Mesenchymal stem cell (in vitro differentiated cells and primary cell): ENCODE measurements around the gene PGC.
A peak's percentile ranks its signal among the peaks of the same experiment; 100 is the strongest.

Experiments
- DNase-seq: peaks from one replicate; pipeline ENCODE4 v3.0.0-alpha.2; 2013
- H2AFZ ChIP-seq: one replicate; pipeline ENCODE4 v1.6.1; 2013; ENCODE audit warnings: low read depth, mild to moderate bottlenecking, control low read depth, inconsistent platforms, low read length, moderate library complexity
- H2AK5ac ChIP-seq: 2 replicates; pipeline ENCODE4 v1.6.1; 2013; ENCODE audit warnings: low read length, moderate library complexity, mild to moderate bottlenecking, inconsistent platforms; ENCODE audit not compliant: severe bottlenecking
- H2BK120ac ChIP-seq: one replicate; pipeline ENCODE4 v1.6.1; 2013; ENCODE audit warnings: low read depth, mild to moderate bottlenecking, inconsistent platforms, low read length, moderate library complexity
- H2BK12ac ChIP-seq, 2 experiments: one replicate each; pipeline ENCODE4 v1.6.1; 2013; ENCODE audit warnings: inconsistent platforms in 2 of 2, low read length in 2 of 2, mild to moderate bottlenecking in 2 of 2, moderate library complexity in 2 of 2, control low read depth in 1 of 2
- H2BK15ac ChIP-seq: one replicate; pipeline ENCODE4 v1.6.1; 2013; ENCODE audit warnings: mild to moderate bottlenecking, low read depth, inconsistent platforms; ENCODE audit not compliant: poor library complexity, severe bottlenecking
- H2BK5ac ChIP-seq: 2 replicates; pipeline ENCODE4 v1.6.1; 2013; ENCODE audit warnings: low read depth, mild to moderate bottlenecking, low read length, control low read depth, inconsistent platforms; ENCODE audit not compliant: poor library complexity, severe bottlenecking
- H3K14ac ChIP-seq, 2 experiments: one replicate each; pipeline ENCODE4 v1.6.1; 2013; ENCODE audit warnings: inconsistent platforms in 2 of 2, low read length in 2 of 2, control low read depth in 1 of 2, mild to moderate bottlenecking in 1 of 2, moderate library complexity in 1 of 2
- H3K18ac ChIP-seq, 2 experiments: one replicate each; pipeline ENCODE4 v1.6.1; 2013; ENCODE audit warnings: inconsistent platforms in 2 of 2, low read length in 2 of 2, control low read depth in 1 of 2, low read depth in 1 of 2, mild to moderate bottlenecking in 1 of 2
- H3K23ac ChIP-seq, 2 experiments: one replicate each; pipeline ENCODE4 v1.6.1; 2013; ENCODE audit warnings: inconsistent platforms in 2 of 2, low read length in 2 of 2, mild to moderate bottlenecking in 2 of 2, moderate library complexity in 2 of 2, control low read depth in 1 of 2
- H3K27ac ChIP-seq: 2 replicates; pipeline ENCODE4 v1.5.1; 2013; ENCODE audit warnings: mild to moderate bottlenecking, moderate library complexity, low read length, control low read depth, inconsistent platforms; ENCODE audit not compliant: poor library complexity, severe bottlenecking
- H3K27me3 ChIP-seq, 2 experiments: 2 replicates each; pipeline versions ENCODE4 v1.6.1 to v1.7.0; 2013; ENCODE audit warnings: low read length in 2 of 2, mild to moderate bottlenecking in 2 of 2, moderate library complexity in 2 of 2, control low read depth in 1 of 2, inconsistent platforms in 1 of 2; ENCODE audit not compliant: control insufficient read depth in 1 of 2, insufficient read depth in 1 of 2
- H3K36me3 ChIP-seq, 2 experiments: 2 replicates each; pipeline versions ENCODE4 v1.6.1 to v1.7.0; 2013; ENCODE audit warnings: low read length in 2 of 2, control low read depth in 1 of 2, inconsistent platforms in 1 of 2, low read depth in 1 of 2, mild to moderate bottlenecking in 1 of 2; ENCODE audit not compliant: insufficient read depth in 2 of 2, control insufficient read depth in 1 of 2
- H3K4ac ChIP-seq, 2 experiments: one replicate each; pipeline ENCODE4 v1.6.1; 2013; ENCODE audit warnings: inconsistent platforms in 2 of 2, low read length in 2 of 2, mild to moderate bottlenecking in 2 of 2, moderate library complexity in 2 of 2, control low read depth in 1 of 2, low read depth in 1 of 2
- H3K4me1 ChIP-seq: 2 replicates; pipeline ENCODE4 v1.6.1; 2013; ENCODE audit warnings: low read depth, low read length, control low read depth; ENCODE audit not compliant: control insufficient read depth, insufficient read depth
- H3K4me2 ChIP-seq: 2 replicates; pipeline ENCODE4 v1.6.1; 2013; ENCODE audit warnings: low read length, mild to moderate bottlenecking, inconsistent platforms; ENCODE audit not compliant: poor library complexity, severe bottlenecking
- H3K4me3 ChIP-seq, 2 experiments: 2 replicates each; pipeline versions ENCODE4 v1.5.1 to v1.7.0; 2013; ENCODE audit warnings: low read length in 2 of 2, mild to moderate bottlenecking in 2 of 2, control low read depth in 1 of 2, low read depth in 1 of 2; ENCODE audit not compliant: insufficient read depth in 1 of 2
- H3K79me1 ChIP-seq: replicated peaks from 2 replicates; pipeline ENCODE4 v1.6.1; 2013; ENCODE audit warnings: mild to moderate bottlenecking, control low read depth, low read length, inconsistent platforms; ENCODE audit not compliant: poor library complexity, severe bottlenecking
- H3K9ac ChIP-seq: 2 replicates; pipeline ENCODE4 v1.7.0; 2013; ENCODE audit warnings: mild to moderate bottlenecking, low read length, moderate library complexity
- H3K9me3 ChIP-seq: 2 replicates; pipeline ENCODE4 v1.7.0; 2013; ENCODE audit warnings: mild to moderate bottlenecking, low read length; ENCODE audit not compliant: control insufficient read depth
- H4K8ac ChIP-seq: one replicate; pipeline ENCODE4 v1.6.1; 2013; ENCODE audit warnings: inconsistent platforms, mild to moderate bottlenecking, low read length, moderate library complexity
- H4K91ac ChIP-seq: one replicate; pipeline ENCODE4 v1.6.1; 2013; ENCODE audit warnings: mild to moderate bottlenecking, low read length, inconsistent platforms
- WGBS: methylation state at CpG from one replicate; pipeline ENCODE4 v1.1.7; 2013; ENCODE audit warnings: mixed read lengths; 5-methylcytosine and 5-hydroxymethylcytosine counted together

Gene PGC

DNA sequence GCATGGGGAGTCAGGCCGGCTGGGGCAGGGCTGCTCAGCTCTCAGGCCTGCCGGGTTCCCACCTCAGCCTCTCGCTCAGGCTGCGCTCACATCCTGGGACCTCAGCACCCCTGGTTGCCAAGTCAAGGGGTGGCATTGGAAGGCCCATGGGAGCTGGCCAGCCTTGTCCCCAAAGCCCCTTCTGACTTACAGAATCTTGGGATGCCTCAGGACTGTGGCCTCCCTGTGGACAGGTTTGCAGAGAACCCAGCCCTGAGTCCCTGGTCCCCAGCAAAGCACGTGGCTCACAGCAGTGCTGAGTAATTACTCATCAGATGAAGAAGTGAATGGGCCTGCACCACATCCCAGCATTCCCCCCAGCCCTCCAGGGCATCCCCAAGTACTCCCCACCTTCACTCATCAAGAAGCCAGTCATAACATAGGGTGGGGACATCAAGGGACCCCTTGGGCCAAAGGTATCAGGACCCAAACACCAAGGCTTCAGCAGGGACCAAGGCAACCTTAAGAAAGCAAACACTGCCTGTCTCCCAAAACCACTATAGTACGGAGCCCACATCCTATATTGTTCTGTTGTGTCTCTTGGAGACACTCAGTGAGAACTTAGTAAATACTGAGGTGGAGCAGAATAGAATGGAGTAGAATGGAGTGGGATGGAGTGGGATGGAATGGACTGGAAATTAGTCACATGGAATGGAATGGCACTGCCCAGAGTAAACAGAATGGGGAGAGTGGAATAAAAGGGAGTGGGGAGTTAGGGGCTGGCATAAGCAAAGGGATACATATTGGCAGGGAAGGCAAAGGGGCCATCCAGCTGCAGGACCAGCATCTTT is 3.6 kb downstream of the PGC start:
- H3K14ac ChIP-seq: no peak overlapping the region
- H2AFZ ChIP-seq: no peak overlapping the region
- H4K8ac ChIP-seq: no peak overlapping the region
- H3K4ac ChIP-seq: no peak overlapping the region
- no peaks in the 10 kb centered on the region for H3K79me1 ChIP-seq
- H3K36me3 ChIP-seq: no peaks in the 10 kb centered on the region
- DNase-seq: no peak
- H2BK120ac ChIP-seq: no peak overlapping the region
- no peak overlapping the region for H2BK12ac ChIP-seq
- H4K91ac ChIP-seq: no peak overlapping the region
- peaks cover 2% of the 10 kb centered on the region for H3K4me1 ChIP-seq
- peaks cover 0 to 39% of the 10 kb centered on the region in 2 experiments for H3K27me3 ChIP-seq
- H3K27ac ChIP-seq: no peak overlapping the region
- H3K4me3 ChIP-seq: no peak overlapping the region
- H3K9me3 ChIP-seq: no peaks in the 10 kb centered on the region
- no peak overlapping the region for H2BK5ac ChIP-seq
- WGBS: 85% methylated on average over 6 of the region's 6 CpGs
- no peak overlapping the region for H2AK5ac ChIP-seq
- H3K18ac ChIP-seq: no peak overlapping the region
- no peak overlapping the region for H3K9ac ChIP-seq
- no peak overlapping the region for H2BK15ac ChIP-seq
- no peak overlapping the region for H3K4me2 ChIP-seq
- H3K23ac ChIP-seq: no peak overlapping the region

DNA sequence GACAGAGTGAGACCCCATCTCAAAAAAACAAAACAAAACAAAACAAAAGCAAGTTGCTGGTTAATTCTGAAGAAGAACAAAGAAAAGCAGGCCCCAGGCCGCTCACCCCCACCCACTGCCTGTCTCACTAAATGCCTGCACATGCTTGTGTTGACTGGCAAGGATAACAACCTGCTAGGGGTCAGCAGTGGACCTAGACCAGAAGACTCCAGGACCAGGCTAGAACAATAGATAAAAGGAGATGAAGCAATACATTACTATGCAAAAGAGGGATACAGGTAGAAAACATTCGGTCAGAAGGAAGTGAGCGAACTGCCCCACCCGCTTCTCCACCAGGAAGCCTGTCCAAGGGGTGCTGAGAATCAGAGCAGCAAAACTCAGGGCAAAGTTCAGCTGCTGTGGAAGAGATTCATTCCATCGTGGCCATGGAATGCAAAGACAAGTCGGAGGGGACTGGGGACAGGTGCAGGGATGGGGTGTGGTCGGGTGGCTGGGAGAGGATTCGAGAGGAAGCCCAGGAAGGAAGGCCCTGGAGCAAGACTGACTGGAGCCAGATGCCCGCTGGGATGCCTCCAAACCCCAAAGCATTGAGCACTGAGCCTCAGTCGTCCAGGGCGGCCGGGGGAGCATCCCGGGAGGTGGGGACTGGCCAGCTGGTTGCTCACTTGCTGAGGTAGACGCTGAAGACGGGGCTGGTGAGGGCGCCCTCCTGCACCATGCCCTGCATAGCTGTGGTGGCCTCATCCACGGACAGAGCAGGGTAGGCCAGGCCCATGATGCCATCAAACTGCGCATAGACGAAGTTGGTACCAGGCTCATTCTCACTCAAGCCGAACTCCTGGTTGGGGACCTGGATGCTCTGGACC is 5.3 kb downstream of the PGC start:
- H3K4me1 ChIP-seq: peaks cover 2% of the 10 kb centered on the region
- no peak overlapping the region for H3K9ac ChIP-seq
- peak overlapping the region in 1 of 2 experiments; percentile 4 for H3K14ac ChIP-seq
- no peak overlapping the region for H3K4me3 ChIP-seq
- H4K8ac ChIP-seq: no peak overlapping the region
- H3K36me3 ChIP-seq: no peaks in the 10 kb centered on the region
- H3K4me2 ChIP-seq: no peak overlapping the region
- no peak overlapping the region for H3K27ac ChIP-seq
- H2AFZ ChIP-seq: no peak overlapping the region
- no peak overlapping the region for H4K91ac ChIP-seq
- no peak overlapping the region for H2BK12ac ChIP-seq
- WGBS: 86% methylated on average over 20 of the region's 20 CpGs
- H3K9me3 ChIP-seq: no peaks in the 10 kb centered on the region
- H3K27me3 ChIP-seq: peaks cover 0 to 33% of the 10 kb centered on the region in 2 experiments
- no peak overlapping the region for H3K4ac ChIP-seq
- DNase-seq: no peak
- H3K18ac ChIP-seq: no peak overlapping the region
- H3K79me1 ChIP-seq: no peaks in the 10 kb centered on the region
- no peak overlapping the region for H2BK120ac ChIP-seq
- no peak overlapping the region for H2BK15ac ChIP-seq
- no peak overlapping the region for H2BK5ac ChIP-seq
- H2AK5ac ChIP-seq: no peak overlapping the region
- H3K23ac ChIP-seq: no peak overlapping the region

DNA sequence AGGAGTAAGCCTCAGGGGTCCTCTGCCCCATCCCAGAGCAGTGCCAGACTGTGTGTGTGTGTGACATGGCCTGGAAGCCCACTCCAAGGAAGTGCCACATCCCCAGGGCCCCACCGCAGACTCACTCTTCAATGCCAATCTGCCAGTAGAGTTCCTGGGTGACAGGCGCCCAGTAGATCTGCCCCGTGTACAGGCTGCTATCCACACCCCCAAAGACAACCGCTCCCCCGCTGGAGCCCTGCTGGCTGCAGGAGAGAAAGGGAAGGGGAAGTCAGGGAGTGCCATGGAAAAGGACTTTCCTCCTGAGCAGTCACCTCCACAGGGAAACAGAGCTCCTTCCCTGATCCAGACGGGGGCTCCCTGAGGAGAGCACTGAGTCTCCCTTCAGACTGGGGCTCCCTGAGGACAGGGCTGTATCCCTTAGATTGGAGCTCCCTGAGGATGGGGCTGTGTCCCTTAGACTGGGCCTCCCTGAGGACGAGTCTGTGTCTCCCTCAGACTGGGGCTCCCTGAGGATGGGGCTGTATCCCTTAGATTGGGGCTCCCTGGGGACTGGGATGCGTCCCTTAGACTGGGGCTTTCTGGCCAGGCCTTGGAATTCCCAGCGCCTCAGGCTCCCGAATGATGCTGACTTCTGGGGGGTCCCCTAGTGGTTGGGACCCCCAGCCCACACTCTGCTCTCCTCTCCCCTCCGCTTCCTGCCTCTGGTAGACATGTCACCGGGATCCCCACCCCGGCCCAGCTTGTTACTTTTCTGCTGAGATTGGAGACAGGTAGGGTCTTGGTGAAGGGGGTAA is 6.6 kb downstream of the PGC start:
- peak overlapping the region; percentile 22 to 78 for H2BK12ac ChIP-seq
- no peaks in the 10 kb centered on the region for H3K9me3 ChIP-seq
- no peaks in the 10 kb centered on the region for H3K36me3 ChIP-seq
- H2BK120ac ChIP-seq: no peak overlapping the region
- no peaks in the 10 kb centered on the region for H3K79me1 ChIP-seq
- peaks cover 0 to 28% of the 10 kb centered on the region in 2 experiments for H3K27me3 ChIP-seq
- H3K18ac ChIP-seq: no peak overlapping the region
- H2BK15ac ChIP-seq: no peak overlapping the region
- H3K9ac ChIP-seq: no peak overlapping the region
- H3K4ac ChIP-seq: no peak overlapping the region
- no peak overlapping the region for H2AFZ ChIP-seq
- no peak overlapping the region for H3K14ac ChIP-seq
- peak overlapping the region; percentile 66 for H4K8ac ChIP-seq
- no peak overlapping the region for H3K4me2 ChIP-seq
- H3K27ac ChIP-seq: no peak overlapping the region
- 86% methylated on average over 9 of the region's 13 CpGs for WGBS
- H3K4me3 ChIP-seq: no peak overlapping the region
- DNase-seq: no peak
- H2BK5ac ChIP-seq: no peak overlapping the region
- H4K91ac ChIP-seq: no peak overlapping the region
- H3K4me1 ChIP-seq: peaks cover 8% of the 10 kb centered on the region
- no peak overlapping the region for H3K23ac ChIP-seq
- no peak overlapping the region for H2AK5ac ChIP-seq
